ENCODE results near the gene BPI.
A peak's percentile ranks its signal among the peaks of the same experiment; 100 is the strongest.
"Not testable (repeated sequence)": the region's sequence is repeated elsewhere in the genome, so short reads cannot be mapped to it uniquely, and the experiment has no call there.

BPI gene

DNA sequence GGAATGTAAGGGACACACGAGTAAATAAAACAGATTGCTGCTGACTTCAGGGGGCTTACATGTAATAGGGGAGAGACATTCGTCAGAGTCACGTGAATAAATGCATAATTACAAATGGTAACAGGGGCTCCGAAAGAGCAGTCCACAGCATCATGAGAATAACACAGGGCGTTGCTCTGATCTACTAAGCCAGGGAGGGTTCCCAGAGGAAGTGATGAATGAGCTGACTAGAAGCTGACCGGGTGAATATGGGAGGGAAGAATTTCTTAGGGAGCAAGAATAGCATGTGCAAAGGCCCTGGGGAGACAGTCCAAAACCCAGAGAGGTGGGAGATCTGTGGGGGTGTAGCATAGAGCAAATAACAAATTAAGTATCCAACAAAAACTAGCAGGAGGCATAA is 2.4 kb downstream of the BPI start:
- no peak overlapping the region for H3K9ac ChIP-seq (ENCODE audit: low read length)
- no peak overlapping the region for H3K4me3 ChIP-seq (ENCODE audit: low read length)
- no peaks in the 10 kb centered on the region for H3K9me3 ChIP-seq (ENCODE audit: control insufficient read depth, low read length)
- no peaks in the 10 kb centered on the region for H3K27me3 ChIP-seq (replicated peaks; ENCODE audit: control insufficient read depth, insufficient read depth, low read length)
- no peak for DNase-seq (ENCODE audit: low read depth)
- H3K4me1 ChIP-seq (ENCODE audit: control insufficient read depth, insufficient read depth, low read length): no peaks in the 10 kb centered on the region
- no peaks in the 10 kb centered on the region for H3K36me3 ChIP-seq (ENCODE audit: control insufficient read depth, insufficient read depth, low read length, severe bottlenecking)

GRCh38 chr20:38307371-38308046 is 3.6 kb downstream of the BPI start:
- H3K9me3 ChIP-seq (ENCODE audit: control insufficient read depth, low read length): no peaks in the 10 kb centered on the region
- no peaks in the 10 kb centered on the region for H3K4me1 ChIP-seq (ENCODE audit: control insufficient read depth, insufficient read depth, low read length)
- H3K36me3 ChIP-seq (ENCODE audit: control insufficient read depth, insufficient read depth, low read length, severe bottlenecking): no peaks in the 10 kb centered on the region
- no peaks in the 10 kb centered on the region for H3K27me3 ChIP-seq (replicated peaks; ENCODE audit: control insufficient read depth, insufficient read depth, low read length)
- no peak overlapping the region for H3K9ac ChIP-seq (ENCODE audit: low read length)
- H3K4me3 ChIP-seq (ENCODE audit: low read length): no peak overlapping the region
- no peak for DNase-seq (ENCODE audit: low read depth)

DNA sequence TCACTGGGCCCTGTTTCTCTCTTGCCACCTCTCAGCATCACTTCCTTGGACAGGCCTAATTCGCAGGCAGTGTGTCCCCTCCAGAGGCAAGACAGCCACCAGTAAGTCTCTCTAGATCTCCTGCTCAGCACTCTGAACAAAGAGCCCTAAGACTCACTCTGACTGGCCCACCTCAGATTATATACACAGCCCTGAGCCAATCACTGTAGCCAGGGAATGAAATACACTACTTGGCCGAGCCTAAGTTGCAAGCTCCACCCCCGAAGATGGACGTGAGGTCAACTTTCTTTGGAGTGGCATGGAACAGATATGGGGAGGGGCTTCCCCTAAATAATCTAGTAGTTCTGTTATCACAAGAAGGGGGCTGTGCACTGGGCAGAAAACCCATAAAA is 4.1 kb downstream of the BPI start:
- Histone ChIP-seq H3K36me3 (ENCODE audit: control insufficient read depth, insufficient read depth, low read length, severe bottlenecking) (no peaks in the 10 kb centered on the region), H3K4me1 (ENCODE audit: control insufficient read depth, insufficient read depth, low read length) (no peaks in the 10 kb centered on the region), H3K9me3 (ENCODE audit: control insufficient read depth, low read length) (no peaks in the 10 kb centered on the region), H3K9ac (ENCODE audit: low read length) (no peak overlapping the region), H3K4me3 (ENCODE audit: low read length) (no peak overlapping the region), H3K27me3 (replicated peaks; ENCODE audit: control insufficient read depth, insufficient read depth, low read length) (no peaks in the 10 kb centered on the region)
- DNase-seq (ENCODE audit: low read depth): no peak

DNA sequence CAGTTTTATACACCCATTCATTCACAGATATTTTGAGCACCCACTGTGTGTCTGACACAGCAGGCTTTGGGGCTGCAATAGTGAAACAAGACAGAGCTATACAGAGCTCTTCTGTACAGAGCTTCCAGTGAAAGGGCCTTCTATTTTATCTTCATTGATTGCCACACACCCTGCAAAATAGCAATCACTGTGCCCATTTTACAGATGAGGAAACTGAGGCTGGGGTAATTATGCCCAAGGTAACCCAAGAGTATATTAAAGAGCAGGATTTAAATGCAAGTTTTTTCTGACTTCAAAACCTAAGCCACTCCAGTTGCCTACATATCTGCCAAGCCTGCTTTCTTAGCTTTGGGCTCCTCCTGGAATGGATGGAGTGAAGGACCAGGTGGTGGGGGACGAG is 4.5 kb downstream of the BPI start:
- Histone ChIP-seq H3K36me3 (ENCODE audit: control insufficient read depth, insufficient read depth, low read length, severe bottlenecking) (no peaks in the 10 kb centered on the region), H3K9ac (ENCODE audit: low read length) (no peak overlapping the region), H3K4me1 (ENCODE audit: control insufficient read depth, insufficient read depth, low read length) (no peaks in the 10 kb centered on the region), H3K27me3 (replicated peaks; ENCODE audit: control insufficient read depth, insufficient read depth, low read length) (no peaks in the 10 kb centered on the region), H3K9me3 (ENCODE audit: control insufficient read depth, low read length) (no peaks in the 10 kb centered on the region), H3K4me3 (ENCODE audit: low read length) (no peak overlapping the region)
- no peak for DNase-seq (ENCODE audit: low read depth)

DNA sequence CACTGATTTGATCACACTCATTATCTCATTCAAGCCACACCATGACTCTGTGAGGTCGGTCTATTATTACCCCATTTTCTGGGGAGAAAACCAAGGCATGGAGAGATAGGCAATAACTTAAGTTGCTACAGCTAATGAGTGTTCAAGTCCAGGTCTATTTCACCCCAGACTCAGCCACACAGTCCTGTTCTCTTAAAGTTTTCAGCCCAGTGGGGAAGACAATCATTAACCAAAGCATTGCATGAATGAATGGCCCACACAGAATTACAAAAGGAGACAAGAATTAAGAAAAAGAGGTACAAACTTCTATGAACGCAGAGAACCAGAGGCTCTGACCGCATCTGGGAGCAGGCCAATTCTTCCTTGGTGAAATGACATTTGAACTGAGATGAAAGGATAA is 7.1 kb downstream of the BPI start:
- H3K27me3 ChIP-seq (replicated peaks; ENCODE audit: control insufficient read depth, insufficient read depth, low read length): peaks cover 5% of the 10 kb centered on the region
- no peak overlapping the region for H3K9ac ChIP-seq (ENCODE audit: low read length)
- no peak for DNase-seq (ENCODE audit: low read depth)
- H3K4me1 ChIP-seq (ENCODE audit: control insufficient read depth, insufficient read depth, low read length): no peaks in the 10 kb centered on the region
- no peak overlapping the region for H3K4me3 ChIP-seq (ENCODE audit: low read length)
- no peaks in the 10 kb centered on the region for H3K36me3 ChIP-seq (ENCODE audit: control insufficient read depth, insufficient read depth, low read length, severe bottlenecking)
- H3K9me3 ChIP-seq (ENCODE audit: control insufficient read depth, low read length): no peaks in the 10 kb centered on the region

DNA sequence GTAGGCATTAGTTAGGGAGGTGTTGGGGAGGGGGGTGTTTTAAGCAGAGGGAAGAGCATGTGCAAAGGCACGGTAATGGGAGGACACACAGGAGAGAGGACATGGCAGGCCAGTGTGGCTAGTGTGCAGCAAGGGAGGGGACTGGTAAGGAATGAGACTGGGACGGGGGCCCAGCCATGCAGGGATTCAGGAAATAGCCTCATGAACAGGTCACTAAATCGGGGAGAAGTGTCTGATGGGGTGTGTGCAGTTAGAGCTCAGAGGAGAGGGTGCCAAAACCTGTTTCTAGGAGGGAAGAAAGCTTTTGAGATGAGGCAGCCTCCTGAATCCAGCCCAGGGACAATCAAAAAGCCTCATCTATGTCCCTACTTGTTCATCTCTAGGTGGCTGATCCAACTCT is 7.5 kb downstream of the BPI start:
- H3K4me1 ChIP-seq (ENCODE audit: control insufficient read depth, insufficient read depth, low read length): no peaks in the 10 kb centered on the region
- DNase-seq (ENCODE audit: low read depth): no peak

GRCh38 chr20:38313676-38314075 is 9.7 kb downstream of the BPI start:
- Histone ChIP-seq H3K4me1 (ENCODE audit: control insufficient read depth, insufficient read depth, low read length) (no peaks in the 10 kb centered on the region), H3K9me3 (ENCODE audit: control insufficient read depth, low read length) (no peaks in the 10 kb centered on the region), H3K9ac (ENCODE audit: low read length) (no peak overlapping the region), H3K4me3 (ENCODE audit: low read length) (no peak overlapping the region), H3K27me3 (replicated peaks; ENCODE audit: control insufficient read depth, insufficient read depth, low read length) (peaks cover 18% of the 10 kb centered on the region), H3K36me3 (ENCODE audit: control insufficient read depth, insufficient read depth, low read length, severe bottlenecking) (no peaks in the 10 kb centered on the region)
- DNase-seq (ENCODE audit: low read depth): no peak

More for the DNA sequence above, 7.5 kb downstream of the BPI start:
- no peak overlapping the region for H3K4me3 ChIP-seq (ENCODE audit: low read length)
- H3K9me3 ChIP-seq (ENCODE audit: control insufficient read depth, low read length): no peaks in the 10 kb centered on the region
- no peaks in the 10 kb centered on the region for H3K36me3 ChIP-seq (ENCODE audit: control insufficient read depth, insufficient read depth, low read length, severe bottlenecking)
- H3K9ac ChIP-seq (ENCODE audit: low read length): no peak overlapping the region
- peaks cover 8% of the 10 kb centered on the region for H3K27me3 ChIP-seq (replicated peaks; ENCODE audit: control insufficient read depth, insufficient read depth, low read length)

- H3K27me3 ChIP-seq (replicated peaks; ENCODE audit: control insufficient read depth, insufficient read depth, low read length): peaks cover 20% of the 10 kb centered on the region
- DNase-seq (ENCODE audit: low read depth); H3K9me3 ChIP-seq (ENCODE audit: control insufficient read depth, low read length); H3K4me3 ChIP-seq (ENCODE audit: low read length); H3K4me1 ChIP-seq (ENCODE audit: control insufficient read depth, insufficient read depth, low read length); H3K9ac ChIP-seq (ENCODE audit: low read length); H3K36me3 ChIP-seq (ENCODE audit: control insufficient read depth, insufficient read depth, low read length, severe bottlenecking): not testable (repeated sequence)
These were observed 10.4 kb downstream of the BPI start for GRCh38 chr20:38314350-38314749.

DNA sequence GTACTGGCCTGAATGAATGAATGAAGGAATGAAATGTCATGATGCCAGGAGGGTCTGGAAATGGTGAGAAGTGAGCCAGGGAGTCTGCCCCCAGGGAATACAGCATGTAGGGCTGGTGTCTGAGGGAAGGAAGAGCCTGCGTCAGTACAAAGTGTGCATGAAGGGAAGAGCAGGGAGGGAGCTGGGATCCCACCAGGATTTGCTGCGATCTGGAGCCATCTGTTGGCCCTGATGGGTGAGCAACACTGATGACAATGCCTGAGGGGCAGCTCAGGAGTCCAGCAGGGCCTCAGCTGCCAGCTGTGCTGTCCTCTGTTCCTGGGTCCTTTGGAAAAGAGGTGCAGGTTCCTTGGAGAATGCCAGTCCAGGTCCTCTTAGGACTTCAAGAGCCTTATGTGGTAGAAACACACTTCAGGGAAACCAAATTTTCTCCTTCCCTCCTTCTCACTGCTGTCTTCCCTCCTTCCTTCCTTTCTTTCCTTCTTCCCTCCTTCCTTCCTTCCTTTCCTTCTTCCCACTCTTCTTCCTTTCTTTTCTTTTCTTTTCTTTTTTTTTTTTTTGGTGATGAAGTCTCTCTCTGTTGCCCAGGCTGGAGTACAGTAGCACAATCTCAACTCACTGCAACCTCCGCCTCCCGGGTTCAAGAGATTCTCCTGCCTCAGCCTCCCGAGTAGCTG is 11.5 kb downstream of the BPI start:
- Histone ChIP-seq H3K9ac (ENCODE audit: low read length) (no peak overlapping the region), H3K4me3 (ENCODE audit: low read length) (no peak overlapping the region), H3K4me1 (ENCODE audit: control insufficient read depth, insufficient read depth, low read length) (no peaks in the 10 kb centered on the region), H3K36me3 (ENCODE audit: control insufficient read depth, insufficient read depth, low read length, severe bottlenecking) (no peaks in the 10 kb centered on the region), H3K27me3 (replicated peaks; ENCODE audit: control insufficient read depth, insufficient read depth, low read length) (peaks cover 25% of the 10 kb centered on the region), H3K9me3 (ENCODE audit: control insufficient read depth, low read length) (no peaks in the 10 kb centered on the region)
- peak; percentile 36 for DNase-seq (ENCODE audit: low read depth)

GRCh38 chr20:38316341-38316740 is 12.4 kb downstream of the BPI start:
- DNase-seq (ENCODE audit: low read depth): no peak
- no peak overlapping the region for H3K4me3 ChIP-seq (ENCODE audit: low read length)
- peaks cover 25% of the 10 kb centered on the region for H3K27me3 ChIP-seq (replicated peaks; ENCODE audit: control insufficient read depth, insufficient read depth, low read length)
- no peaks in the 10 kb centered on the region for H3K9me3 ChIP-seq (ENCODE audit: control insufficient read depth, low read length)
- no peaks in the 10 kb centered on the region for H3K4me1 ChIP-seq (ENCODE audit: control insufficient read depth, insufficient read depth, low read length)
- no peak overlapping the region for H3K9ac ChIP-seq (ENCODE audit: low read length)
- no peaks in the 10 kb centered on the region for H3K36me3 ChIP-seq (ENCODE audit: control insufficient read depth, insufficient read depth, low read length, severe bottlenecking)

GRCh38 chr20:38317422-38317821 is 13.5 kb downstream of the BPI start:
- no peak for DNase-seq (ENCODE audit: low read depth)
- Histone ChIP-seq H3K4me1 (ENCODE audit: control insufficient read depth, insufficient read depth, low read length) (no peaks in the 10 kb centered on the region), H3K27me3 (replicated peaks; ENCODE audit: control insufficient read depth, insufficient read depth, low read length) (peaks cover 25% of the 10 kb centered on the region), H3K9me3 (ENCODE audit: control insufficient read depth, low read length) (no peaks in the 10 kb centered on the region), H3K36me3 (ENCODE audit: control insufficient read depth, insufficient read depth, low read length, severe bottlenecking) (no peaks in the 10 kb centered on the region), H3K4me3 (ENCODE audit: low read length) (no peak overlapping the region), H3K9ac (ENCODE audit: low read length) (no peak overlapping the region)

DNA sequence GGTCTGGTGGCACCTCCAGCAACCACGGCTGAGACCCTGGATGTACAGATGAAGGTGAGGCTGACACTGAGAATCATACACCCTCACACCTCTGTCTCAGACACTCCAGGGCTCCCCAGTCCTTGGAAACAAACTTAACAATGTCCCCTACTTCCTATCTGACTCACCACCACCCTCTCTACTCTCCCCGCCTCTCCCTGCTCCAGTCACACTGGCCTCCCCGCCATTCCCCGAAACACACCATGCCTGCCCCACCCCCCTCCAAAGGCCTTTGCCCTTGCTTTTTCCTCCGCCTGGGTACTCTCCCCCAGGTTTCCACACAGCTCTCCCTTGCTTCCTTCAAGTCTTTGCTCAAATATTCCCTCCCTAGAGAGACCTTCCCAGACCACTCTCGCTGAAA is 16.3 kb downstream of the BPI start:
- H3K4me3 ChIP-seq (ENCODE audit: low read length): no peak overlapping the region
- H3K9me3 ChIP-seq (ENCODE audit: control insufficient read depth, low read length): peaks cover 1% of the 10 kb centered on the region
- no peaks in the 10 kb centered on the region for H3K4me1 ChIP-seq (ENCODE audit: control insufficient read depth, insufficient read depth, low read length)
- H3K36me3 ChIP-seq (ENCODE audit: control insufficient read depth, insufficient read depth, low read length, severe bottlenecking): no peaks in the 10 kb centered on the region
- H3K27me3 ChIP-seq (replicated peaks; ENCODE audit: control insufficient read depth, insufficient read depth, low read length): peaks cover 43% of the 10 kb centered on the region
- H3K9ac ChIP-seq (ENCODE audit: low read length): no peak overlapping the region
- DNase-seq (ENCODE audit: low read depth): no peak

Measured in adipocyte (in vitro differentiated cells).